Adipocyte (in vitro differentiated cells): ENCODE results near the gene BEST4.

Source experiments
- DNase-seq: peaks from one replicate; pipeline ENCODE4 v3.0.0-alpha.2; 2015; ENCODE audit warnings: low read depth
- H3K27me3 ChIP-seq: replicated peaks from 2 replicates; pipeline ENCODE4 v1.7.0; 2013; ENCODE audit warnings: mild to moderate bottlenecking, low read length, moderate library complexity; ENCODE audit not compliant: control insufficient read depth, insufficient read depth
- H3K36me3 ChIP-seq: 2 replicates; pipeline ENCODE4 v1.7.0; 2013; ENCODE audit warnings: low read length, mild to moderate bottlenecking, moderate library complexity; ENCODE audit not compliant: control insufficient read depth, insufficient read depth, severe bottlenecking
- H3K4me1 ChIP-seq: 2 replicates; pipeline ENCODE4 v1.7.0; 2013; ENCODE audit warnings: mild to moderate bottlenecking, low read length, moderate library complexity; ENCODE audit not compliant: control insufficient read depth, insufficient read depth
- H3K4me3 ChIP-seq: 2 replicates; pipeline ENCODE4 v1.7.0; 2013; ENCODE audit warnings: mild to moderate bottlenecking, low read length, moderate library complexity
- H3K9ac ChIP-seq: 2 replicates; pipeline ENCODE4 v1.7.0; 2013; ENCODE audit warnings: mild to moderate bottlenecking, low read length, moderate library complexity
- H3K9me3 ChIP-seq: 2 replicates; pipeline ENCODE4 v1.7.0; 2013; ENCODE audit warnings: mild to moderate bottlenecking, low read length, moderate library complexity; ENCODE audit not compliant: control insufficient read depth

BEST4 gene

DNA sequence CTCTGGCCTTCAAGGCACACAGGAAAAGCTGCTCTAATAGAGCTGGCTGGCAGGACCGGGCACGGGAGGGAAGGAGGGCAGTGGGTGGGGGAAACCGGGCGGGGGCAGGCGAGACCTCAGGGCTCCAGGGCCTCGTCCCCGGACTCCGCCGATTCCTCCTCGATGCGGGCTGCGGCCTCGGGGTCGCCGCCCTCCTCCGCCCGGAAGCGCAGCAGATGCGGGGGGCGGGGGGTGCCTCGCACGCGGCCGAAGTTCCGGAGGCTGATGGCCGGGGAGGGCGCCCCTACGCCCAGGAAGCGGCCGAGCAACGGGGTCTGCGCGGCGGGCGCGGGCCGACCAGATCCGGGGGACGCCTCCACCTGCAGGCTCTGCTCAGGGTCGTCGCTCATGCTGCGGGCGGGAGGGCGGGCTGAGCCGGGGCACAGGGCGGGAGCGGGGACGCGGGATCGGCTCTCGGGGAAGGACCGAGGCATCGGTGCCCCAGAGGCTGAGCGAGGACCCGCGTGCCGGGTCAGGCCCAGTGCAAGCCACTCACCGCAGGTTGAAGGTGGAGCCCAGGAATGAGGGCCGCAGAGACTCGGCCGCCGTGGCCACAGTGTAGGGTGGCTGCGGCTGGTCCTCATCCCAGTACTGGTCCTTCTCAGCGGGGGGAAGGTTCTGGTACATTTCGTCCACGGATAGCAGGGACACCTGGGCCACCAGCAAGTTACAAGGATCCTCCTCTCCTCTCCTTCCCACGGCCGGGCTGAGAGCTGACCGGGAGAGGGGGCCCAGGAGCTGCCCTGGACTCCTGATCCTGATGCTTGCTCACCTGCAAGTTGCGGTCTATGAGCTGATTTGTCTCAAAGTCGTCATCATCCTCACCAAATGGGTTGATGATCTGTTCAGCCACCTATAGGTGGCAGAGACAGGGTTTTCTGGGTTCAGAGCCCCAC, 3.6 kb downstream of the BEST4 start:
- DNase-seq: no peak

GRCh38 chr1:44783697-44784093, 4.3 kb downstream of the BEST4 start:
- DNase-seq: no peak
- Histone ChIP-seq H3K9me3 (no peaks in the 10 kb centered on the region), H3K27me3 (no peaks in the 10 kb centered on the region), H3K36me3 (peaks cover 27% of the 10 kb centered on the region), H3K4me3 (no peak overlapping the region), H3K4me1 (peaks cover 12% of the 10 kb centered on the region), H3K9ac (peak overlapping the region; percentile 21)

More for the DNA sequence above, 3.6 kb downstream of the BEST4 start:
- Histone ChIP-seq H3K9me3 (no peaks in the 10 kb centered on the region), H3K4me1 (peaks cover 12% of the 10 kb centered on the region), H3K36me3 (peaks cover 21% of the 10 kb centered on the region), H3K9ac (peak overlapping the region; percentile 21), H3K27me3 (no peaks in the 10 kb centered on the region), H3K4me3 (no peak overlapping the region)

- Histone ChIP-seq H3K4me3 (no peak overlapping the region), H3K36me3 (peaks cover 51% of the 10 kb centered on the region), H3K27me3 (no peaks in the 10 kb centered on the region), H3K4me1 (peaks cover 27% of the 10 kb centered on the region), H3K9me3 (no peaks in the 10 kb centered on the region), H3K9ac (no peak overlapping the region)
- DNase-seq: no peak
Measured at GRCh38 chr1:44780583-44781121, 7.3 kb downstream of the BEST4 start.

GRCh38 chr1:44778705-44779576, 9.0 kb downstream of the BEST4 start:
- no peaks in the 10 kb centered on the region for H3K9me3 ChIP-seq
- H3K36me3 ChIP-seq: peaks cover 51% of the 10 kb centered on the region
- H3K27me3 ChIP-seq: no peaks in the 10 kb centered on the region
- peak overlapping the region; percentile 97 for H3K9ac ChIP-seq
- no peak for DNase-seq
- no peak overlapping the region for H3K4me3 ChIP-seq
- H3K4me1 ChIP-seq: peaks cover 33% of the 10 kb centered on the region

DNA sequence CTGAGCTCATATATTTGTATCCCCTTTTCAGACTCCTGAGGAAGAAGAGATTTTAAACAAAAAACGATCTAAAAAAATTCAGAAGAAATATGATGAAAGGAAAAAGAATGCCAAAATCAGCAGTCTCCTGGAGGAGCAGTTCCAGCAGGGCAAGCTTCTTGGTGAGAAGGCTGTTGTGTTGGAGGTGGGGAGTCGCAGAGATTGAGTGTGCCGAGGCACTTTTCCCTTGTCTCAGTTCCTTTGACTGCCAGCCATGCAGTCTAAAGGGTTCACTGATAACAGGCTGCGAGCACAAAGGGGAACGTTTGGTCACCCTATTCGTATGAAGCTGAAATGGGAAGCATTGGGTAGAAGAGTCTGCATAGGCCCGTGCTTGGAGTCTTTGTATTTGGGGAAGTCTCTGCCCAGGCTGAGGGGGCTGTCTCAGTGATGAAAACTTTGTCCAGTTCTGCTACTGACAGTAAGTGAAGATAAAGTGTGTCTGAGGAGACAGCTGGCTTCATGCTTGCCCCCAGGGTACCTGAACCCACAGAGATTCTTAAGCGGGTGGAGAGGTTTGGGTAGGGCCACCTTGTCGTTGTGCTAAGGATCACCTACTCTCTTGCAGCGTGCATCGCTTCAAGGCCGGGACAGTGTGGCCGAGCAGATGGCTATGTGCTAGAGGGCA, 9.9 kb downstream of the BEST4 start:
- Histone ChIP-seq H3K4me1 (peaks cover 29% of the 10 kb centered on the region), H3K9ac (peak overlapping the region; percentile 97), H3K27me3 (no peaks in the 10 kb centered on the region), H3K4me3 (peak overlapping the region; percentile 89), H3K9me3 (no peaks in the 10 kb centered on the region), H3K36me3 (peaks cover 51% of the 10 kb centered on the region)
- DNase-seq: no peak

DNA sequence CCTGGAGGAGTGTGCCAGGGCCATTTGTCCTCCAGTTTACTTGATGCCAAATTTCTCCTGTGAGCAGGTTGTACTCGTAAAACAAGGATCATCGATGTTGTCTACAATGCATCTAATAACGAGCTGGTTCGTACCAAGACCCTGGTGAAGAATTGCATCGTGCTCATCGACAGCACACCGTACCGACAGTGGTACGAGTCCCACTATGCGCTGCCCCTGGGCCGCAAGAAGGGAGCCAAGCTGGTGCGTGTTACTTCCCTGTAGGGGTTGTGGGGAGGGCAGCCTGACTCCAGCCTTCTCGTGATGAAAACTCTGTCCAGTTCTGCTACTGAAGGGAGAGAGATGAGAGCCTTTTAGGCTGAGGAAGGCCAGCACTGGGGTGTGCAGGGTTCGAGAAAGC, 10.4 kb downstream of the BEST4 start:
- peak overlapping the region; percentile 97 for H3K9ac ChIP-seq
- H3K36me3 ChIP-seq: peaks cover 51% of the 10 kb centered on the region
- peaks cover 29% of the 10 kb centered on the region for H3K4me1 ChIP-seq
- peak overlapping the region; percentile 89 for H3K4me3 ChIP-seq
- no peak for DNase-seq
- H3K27me3 ChIP-seq: no peaks in the 10 kb centered on the region
- no peaks in the 10 kb centered on the region for H3K9me3 ChIP-seq

DNA sequence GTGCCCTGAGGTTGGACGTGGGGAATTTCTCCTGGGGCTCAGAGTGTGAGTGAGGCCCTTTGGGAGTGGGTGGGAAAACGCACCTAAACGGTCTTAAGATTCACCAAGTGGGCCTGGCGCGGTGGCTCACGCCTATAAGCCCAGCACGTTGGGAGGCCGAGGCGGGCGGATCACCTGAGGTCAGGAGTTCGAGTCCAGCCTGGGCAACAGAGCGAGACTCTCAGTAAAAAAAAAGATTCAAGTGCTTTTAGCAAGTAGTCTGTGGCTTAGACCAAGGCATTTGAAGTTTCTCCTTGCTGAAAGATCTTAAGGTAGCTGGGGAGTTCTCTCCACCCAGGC, 11.3 kb downstream of the BEST4 start:
- DNase-seq: no peak
- H3K9ac ChIP-seq: peak overlapping the region; percentile 97
- no peaks in the 10 kb centered on the region for H3K9me3 ChIP-seq
- peaks cover 29% of the 10 kb centered on the region for H3K4me1 ChIP-seq
- H3K36me3 ChIP-seq: peaks cover 51% of the 10 kb centered on the region
- H3K27me3 ChIP-seq: no peaks in the 10 kb centered on the region
- peak overlapping the region; percentile 89 for H3K4me3 ChIP-seq

DNA sequence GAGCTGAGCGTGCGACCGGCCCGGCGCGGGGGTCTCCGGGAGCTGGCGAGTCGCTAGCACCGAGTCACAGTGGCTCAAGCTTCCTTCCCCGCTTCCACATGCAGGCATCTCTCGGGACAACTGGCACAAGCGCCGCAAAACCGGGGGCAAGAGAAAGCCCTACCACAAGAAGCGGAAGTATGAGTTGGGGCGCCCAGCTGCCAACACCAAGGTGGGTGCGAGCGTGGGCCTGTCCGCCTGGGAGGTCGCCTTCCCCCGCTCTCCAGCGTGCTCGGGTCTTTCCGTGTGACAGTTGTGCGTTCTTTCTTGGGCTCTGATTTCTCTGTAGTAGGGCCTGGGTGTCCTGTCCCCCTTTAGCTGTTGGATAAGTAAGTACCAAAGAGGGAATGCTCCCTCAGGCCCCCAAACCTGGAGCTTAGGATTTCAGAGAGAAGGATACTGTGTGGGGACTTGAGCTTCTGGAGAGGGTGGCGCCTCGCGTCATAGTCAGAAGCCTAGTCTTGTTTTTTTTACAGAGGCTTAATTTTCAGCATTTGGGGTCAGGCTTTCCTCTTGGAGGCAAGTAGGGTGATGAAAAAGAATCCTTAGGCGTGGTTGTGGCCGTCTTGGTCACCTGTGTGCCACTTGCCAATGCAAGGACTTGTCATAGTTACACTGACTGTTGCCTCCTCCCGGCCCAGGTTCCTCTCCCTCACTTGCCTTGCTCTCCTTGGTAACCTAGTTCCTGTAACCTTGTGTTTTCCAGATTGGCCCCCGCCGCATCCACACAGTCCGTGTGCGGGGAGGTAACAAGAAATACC, 11.8 kb downstream of the BEST4 start:
- H3K36me3 ChIP-seq: peaks cover 47% of the 10 kb centered on the region
- peak; percentile 40 for DNase-seq

DNA sequence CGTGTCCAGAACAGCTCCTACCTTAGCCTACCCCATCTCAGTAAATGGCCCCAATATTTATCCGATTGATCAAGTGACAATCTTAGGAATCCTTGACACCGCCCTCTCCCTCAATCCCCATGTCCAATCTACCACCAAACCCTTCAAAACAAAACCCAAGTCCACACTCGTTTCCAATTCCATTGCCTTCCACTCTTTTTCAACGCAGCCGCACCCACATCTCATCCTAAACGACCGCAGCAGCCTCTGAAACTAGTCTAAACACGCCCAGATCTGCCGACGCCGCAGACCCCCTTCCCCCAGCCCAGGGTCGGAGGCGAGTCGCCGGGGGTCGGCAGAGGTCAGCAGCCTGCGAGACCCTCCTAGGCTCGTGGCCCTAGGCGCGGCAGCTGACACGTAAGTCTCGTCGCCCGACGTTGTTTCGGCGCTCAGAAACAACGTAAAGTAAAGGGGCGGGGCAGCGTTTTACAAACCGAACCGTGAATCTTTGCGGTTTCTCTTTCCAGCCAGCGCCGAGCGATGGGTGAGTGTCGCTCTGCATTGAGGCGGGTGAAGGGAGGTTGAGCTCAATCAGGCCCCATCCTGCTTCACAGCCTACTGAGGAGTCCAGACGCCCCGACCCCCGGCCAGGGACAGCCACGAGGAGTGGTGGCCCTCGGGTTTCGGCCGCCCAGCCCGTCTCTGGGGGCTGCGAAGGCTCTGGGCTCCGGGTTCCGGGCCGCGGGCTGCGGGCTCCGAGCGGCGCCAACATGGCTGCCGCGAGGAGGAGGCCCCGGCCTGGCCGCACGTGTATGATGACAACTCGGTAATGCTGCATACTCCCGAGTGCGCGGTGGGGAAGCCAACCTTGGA, 12.7 kb downstream of the BEST4 start, which contains the start of gene RPS8:
TSS of gene RPS8 (plus strand) at position 463 of the 852 bp plus-strand sequence. CDS start at position 520, 57 bp downstream.
- Histone ChIP-seq H3K9ac (peak within 1 kb of the TSS; percentile 97), H3K27me3 (no peaks in the 10 kb centered on the region), H3K4me1 (peaks cover 29% of the 10 kb centered on the region), H3K36me3 (peaks cover 39% of the 10 kb centered on the region), H3K4me3 (peak within 1 kb of the TSS; percentile 89), H3K9me3 (no peaks in the 10 kb centered on the region)
- DNase-seq: peak; percentile 98

More for the DNA sequence above, 11.8 kb downstream of the BEST4 start:
- Histone ChIP-seq H3K9me3 (no peaks in the 10 kb centered on the region), H3K4me3 (peak overlapping the region; percentile 89), H3K4me1 (peaks cover 29% of the 10 kb centered on the region), H3K9ac (peak overlapping the region; percentile 97), H3K27me3 (no peaks in the 10 kb centered on the region)
